ENCODE results near the gene ZNF182.
"Not testable (repeated sequence)": the region's sequence is repeated elsewhere in the genome, so short reads cannot be mapped to it uniquely, and the experiment has no call there.

Gene ZNF182

GRCh38 chrX:48035891-48036290 is 32.1 kb upstream of the ZNF182 start:
- POLR2A ChIA-PET, result no interaction called here
- TF ChIP-seq KLF10 (tag by site-specific recombination; IDR thresholded peaks at IDR 0.05), result no peak
- TF ChIP-seq PRDM6 (tag by site-specific recombination; IDR thresholded peaks at IDR 0.05), result no peak
- CTCF ChIA-PET, result no interaction called here
- no peak overlapping the region for H3K4me3 ChIP-seq (ENCODE audit: low read depth, low read length)
- no peaks in the 10 kb centered on the region for H3K4me1 ChIP-seq (ENCODE audit: control insufficient read depth, insufficient read depth, low read length)
- no peaks in the 10 kb centered on the region for H3K9me3 ChIP-seq (ENCODE audit: control insufficient read depth, insufficient read depth, low read depth, low read length)
- no peak overlapping the region for H3K27ac ChIP-seq (ENCODE audit: extremely low read depth, low read depth, low read length)
- H3K36me3 ChIP-seq (ENCODE audit: control insufficient read depth in 2 of 2, insufficient read depth in 1 of 2, low read length in 2 of 2), result no peaks in the 10 kb centered on the region

GRCh38 chrX:48030641-48031173 is 26.9 kb upstream of the ZNF182 start:
- POLR2A ChIA-PET; H3K36me3 ChIP-seq (ENCODE audit: control insufficient read depth in 2 of 2, insufficient read depth in 1 of 2, low read length in 2 of 2); H3K4me1 ChIP-seq (ENCODE audit: control insufficient read depth, insufficient read depth, low read length); H3K9me3 ChIP-seq (ENCODE audit: control insufficient read depth, insufficient read depth, low read depth, low read length); H3K4me3 ChIP-seq (ENCODE audit: low read depth, low read length); H3K27ac ChIP-seq (ENCODE audit: extremely low read depth, low read depth, low read length): not testable (repeated sequence)
- CTCF ChIA-PET, result interaction anchor here (1.7 kb wide), 1 partner anchor 177 kb away, joined by 5 read pairs; no protein-coding TSS in a partner anchor

GRCh38 chrX:48030237-48030636 is 26.4 kb upstream of the ZNF182 start:
- CTCF ChIA-PET, result interaction anchor here (1.2 to 5.3 kb wide), 3 partner anchors 21 to 200 kb away, joined by 4 to 41 read pairs (median 5); no protein-coding TSS in a partner anchor
- Histone ChIP-seq H3K9me3 (ENCODE audit: control insufficient read depth, insufficient read depth, low read depth, low read length) (no peaks in the 10 kb centered on the region), H3K36me3 (ENCODE audit: control insufficient read depth in 2 of 2, insufficient read depth in 1 of 2, low read length in 2 of 2) (no peaks in the 10 kb centered on the region), H3K4me3 (ENCODE audit: low read depth, low read length) (no peak overlapping the region), H3K27ac (ENCODE audit: extremely low read depth, low read depth, low read length) (no peak overlapping the region), H3K4me1 (ENCODE audit: control insufficient read depth, insufficient read depth, low read length) (no peaks in the 10 kb centered on the region)
- no peak for TF ChIP-seq ZNF146 (tag by site-specific recombination; IDR thresholded peaks at IDR 0.05)
- no peak for TF ChIP-seq ZNF76 (tag by site-specific recombination; IDR thresholded peaks at IDR 0.05; ENCODE audit: borderline replicate concordance, low read depth)
- no peak for TF ChIP-seq GFI1B (tag by site-specific recombination; IDR thresholded peaks at IDR 0.05)
- TF ChIP-seq ZNF335 (tag by site-specific recombination; conservative IDR thresholded peaks at IDR 0.05), result no peak
- no peak for TF ChIP-seq ZNF549 (tag by site-specific recombination; IDR thresholded peaks at IDR 0.05)
- POLR2A ChIA-PET, result no interaction called here

- no peaks in the 10 kb centered on the region for H3K36me3 ChIP-seq (ENCODE audit: control insufficient read depth in 2 of 2, insufficient read depth in 1 of 2, low read length in 2 of 2)
- H3K27ac ChIP-seq (ENCODE audit: extremely low read depth, low read depth, low read length), result no peak overlapping the region
- no peaks in the 10 kb centered on the region for H3K9me3 ChIP-seq (ENCODE audit: control insufficient read depth, insufficient read depth, low read depth, low read length)
- H3K4me1 ChIP-seq (ENCODE audit: control insufficient read depth, insufficient read depth, low read length), result no peaks in the 10 kb centered on the region
- ChIA-PET POLR2A (no interaction called here), CTCF (interaction anchor here (0.6 to 5.3 kb wide), 6 partner anchors 68 to 471 kb away, joined by 3 to 41 read pairs (median 6); no protein-coding TSS in a partner anchor)
- no peak overlapping the region for H3K4me3 ChIP-seq (ENCODE audit: low read depth, low read length)
- TF ChIP-seq ZNF140 (tag by site-specific recombination; IDR thresholded peaks at IDR 0.05), result no peak
- no peak for TF ChIP-seq ZNF777 (tag by site-specific recombination; IDR thresholded peaks at IDR 0.05; ENCODE audit: borderline replicate concordance)
- TF ChIP-seq ZNF114 (tag by site-specific recombination; IDR thresholded peaks at IDR 0.05), result no peak
- no peak for TF ChIP-seq KLF17 (tag by site-specific recombination; IDR thresholded peaks at IDR 0.05)
- no peak for TF ChIP-seq ZFP37 (tag by site-specific recombination; IDR thresholded peaks at IDR 0.05)
- TF ChIP-seq ZNF155 (tag by site-specific recombination; IDR thresholded peaks at IDR 0.05), result no peak
- TF ChIP-seq ZNF677 (tag by site-specific recombination; IDR thresholded peaks at IDR 0.05), result no peak
- no peak for TF ChIP-seq ZBTB7A (tag by site-specific recombination; IDR thresholded peaks at IDR 0.05; ENCODE audit: low read depth)
- no peak for TF ChIP-seq ZIC2 (tag by site-specific recombination; IDR thresholded peaks at IDR 0.05)
- no peak for TF ChIP-seq ZFP69B (tag by site-specific recombination; IDR thresholded peaks at IDR 0.05)
- TF ChIP-seq PRDM4 (tag by site-specific recombination; IDR thresholded peaks at IDR 0.05), result no peak
- no peak for TF ChIP-seq ZNF175 (tag by site-specific recombination; IDR thresholded peaks at IDR 0.05)
- no peak for TF ChIP-seq ZNF148 (tag by site-specific recombination; IDR thresholded peaks at IDR 0.05; ENCODE audit: borderline replicate concordance)
- TF ChIP-seq ZNF791 (tag by site-specific recombination; IDR thresholded peaks at IDR 0.05), result no peak
- no peak for TF ChIP-seq ZNF529 (tag by site-specific recombination; IDR thresholded peaks at IDR 0.05; ENCODE audit: insufficient replicate concordance)
These were observed 24.3 kb upstream of the ZNF182 start for GRCh38 chrX:48028091-48028490.
